Upper lobe of right lung (tissue), 1 donor: ENCODE measurements around the gene SEMA6A. TPM values are rescaled to one million over a fixed set of nuclear protein-coding genes. Genes with fewer than 3 reads are reported as not detected.

Experiments used
- ATAC-seq: fragments of 200-7000 bp; cut with Tn5 transposase; one replicate; pipeline ENCODE4 v1.9.1; 2020; ENCODE audit warnings: mild to moderate bottlenecking, moderate library complexity
- DNase-seq: peaks from one replicate; pipeline ENCODE4 v3.0.0-alpha.2; 2020
- H3K27ac ChIP-seq: fragments of 200-600 bp; one replicate; pipeline ENCODE4 v1.8.0; 2022
- H3K27me3 ChIP-seq: fragments of 200-600 bp; one replicate; pipeline ENCODE4 v1.8.0; 2022; ENCODE audit warnings: mild to moderate bottlenecking
- H3K36me3 ChIP-seq: fragments of 200-600 bp; one replicate; pipeline ENCODE4 v1.8.0; 2022
- H3K4me1 ChIP-seq: fragments of 200-600 bp; one replicate; pipeline ENCODE4 v1.8.0; 2022
- H3K4me3 ChIP-seq: fragments of 200-600 bp; one replicate; pipeline ENCODE4 v1.8.0; 2022; ENCODE audit warnings: mild to moderate bottlenecking
- H3K9me3 ChIP-seq: fragments of 200-600 bp; one replicate; pipeline ENCODE4 v1.8.0; 2022
- CTCF ChIP-seq: fragments of 200-600 bp; IDR thresholded peaks from one replicate; pipeline ENCODE4 v1.8.0; 2022; ENCODE audit warnings: antibody characterized with exemption
- intact Hi-C: fragments of 100-400 bp; cut with DNase I; formaldehyde crosslinking; loops from one replicate; pipeline ENCODE4 v1.11.0; 2022
- total RNA-seq: library from RNA; stranded (reverse); fragmentation: NEBNext Ultra II Directional; extraction: Animal tissue kit (Norgen Biotek cat#: 25700); gene quantifications from one replicate; pipeline ENCODE4 v1.2.1, GENCODE V29; 2021
- donor health status: DM: no; HTN: yes; CAD: no; lungs with severe emphysema.

SEMA6A gene
- total RNA-seq, 1 donor from 2014 or later: 33.3 TPM

DNA sequence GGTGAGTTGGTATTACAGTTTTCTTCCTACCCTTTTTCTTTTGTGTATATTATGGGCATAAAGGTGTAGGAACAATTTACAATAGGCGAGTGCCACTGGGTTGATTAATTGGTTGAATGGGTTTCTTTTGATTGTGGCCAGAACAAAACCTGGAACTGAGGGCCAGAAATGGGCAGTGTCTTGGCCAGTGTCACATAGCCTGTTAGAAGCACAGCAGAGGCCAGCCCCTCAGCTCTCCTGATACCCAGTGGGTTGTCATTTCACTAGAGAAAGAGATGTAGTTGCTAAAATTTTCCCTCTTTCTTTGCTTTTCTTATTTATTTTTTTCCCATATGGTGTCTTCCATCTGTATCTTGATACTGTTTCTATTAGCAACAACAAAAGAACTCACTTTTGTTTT is 38.8 kb upstream of the SEMA6A start:
- ATAC-seq (no peak), DNase-seq (no peak)
- H3K9me3 ChIP-seq: no peaks in the 10 kb centered on the region
- intact Hi-C loops: no loop called here
- H3K4me3 ChIP-seq: no peak overlapping the region
- H3K27ac ChIP-seq: no peak overlapping the region
- TF ChIP-seq CTCF: no peak
- no peaks in the 10 kb centered on the region for H3K4me1 ChIP-seq
- H3K27me3 ChIP-seq: no peaks in the 10 kb centered on the region
- no peaks in the 10 kb centered on the region for H3K36me3 ChIP-seq

- no peak for ATAC-seq
- Histone ChIP-seq H3K4me3 (no peak overlapping the region), H3K36me3 (no peaks in the 10 kb centered on the region), H3K27me3 (no peaks in the 10 kb centered on the region), H3K9me3 (no peaks in the 10 kb centered on the region), H3K4me1 (no peaks in the 10 kb centered on the region), H3K27ac (no peak overlapping the region)
- no peak for TF ChIP-seq CTCF
- intact Hi-C loops: no loop called here
- no peak for DNase-seq
These were observed 37.8 kb upstream of the SEMA6A start for GRCh38 chr5:116612431-116612830.

DNA sequence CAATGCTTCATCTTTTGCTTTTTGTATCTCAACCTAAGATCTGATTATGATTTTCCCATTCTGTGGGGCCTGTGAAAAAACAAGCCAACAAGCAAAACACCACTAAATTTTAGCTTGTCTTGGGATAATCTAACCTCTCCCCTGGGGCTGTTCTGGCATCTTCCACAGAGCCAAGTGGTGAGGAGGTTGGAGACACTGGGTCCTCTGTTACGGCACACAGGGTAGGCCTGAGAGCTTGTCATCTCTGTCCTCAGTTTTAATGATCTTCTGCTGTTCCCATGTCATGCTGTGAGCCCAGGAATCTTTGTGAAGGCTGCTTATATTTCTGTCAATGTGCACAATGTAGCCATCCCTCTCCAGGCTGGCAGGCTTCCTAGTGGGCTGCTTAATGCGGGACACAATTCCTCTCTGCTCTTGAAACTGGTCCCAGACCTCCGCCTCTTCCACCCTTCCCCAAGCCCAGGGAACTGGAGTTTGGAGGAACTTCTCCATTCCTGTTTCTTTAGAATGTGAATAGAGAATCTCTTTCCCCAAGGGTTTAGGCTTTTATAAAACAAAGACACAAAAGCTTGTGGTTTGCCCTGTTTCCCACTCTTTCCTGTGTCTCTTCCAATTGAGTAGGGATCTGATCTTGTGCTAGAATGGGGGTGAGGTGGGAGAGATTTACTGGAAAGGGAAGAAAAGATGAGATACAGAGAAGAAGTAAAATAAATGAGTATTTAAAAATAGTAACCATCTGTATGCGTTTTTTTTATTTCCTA is 30.9 kb upstream of the SEMA6A start:
- no peaks in the 10 kb centered on the region for H3K36me3 ChIP-seq
- intact Hi-C loops: no loop called here
- no peak for ATAC-seq
- H3K4me1 ChIP-seq: no peaks in the 10 kb centered on the region
- no peak for TF ChIP-seq CTCF
- H3K27ac ChIP-seq: no peak overlapping the region
- H3K27me3 ChIP-seq: no peaks in the 10 kb centered on the region
- DNase-seq: no peak
- H3K9me3 ChIP-seq: no peaks in the 10 kb centered on the region
- no peak overlapping the region for H3K4me3 ChIP-seq

- intact Hi-C loops: no loop called here
- Histone ChIP-seq H3K27ac (no peak overlapping the region), H3K27me3 (no peaks in the 10 kb centered on the region), H3K9me3 (no peaks in the 10 kb centered on the region), H3K4me3 (no peak overlapping the region), H3K4me1 (no peaks in the 10 kb centered on the region), H3K36me3 (no peaks in the 10 kb centered on the region)
- ATAC-seq: no peak
- TF ChIP-seq CTCF: no peak
- no peak for DNase-seq
These were observed 30.2 kb upstream of the SEMA6A start for GRCh38 chr5:116604805-116605204.

GRCh38 chr5:116600876-116601275 is 26.3 kb upstream of the SEMA6A start:
- no peaks in the 10 kb centered on the region for H3K36me3 ChIP-seq
- no peaks in the 10 kb centered on the region for H3K9me3 ChIP-seq
- ATAC-seq (no peak), DNase-seq (no peak)
- H3K4me3 ChIP-seq: no peak overlapping the region
- H3K27me3 ChIP-seq: no peaks in the 10 kb centered on the region
- intact Hi-C loops: no loop called here
- no peaks in the 10 kb centered on the region for H3K4me1 ChIP-seq
- TF ChIP-seq CTCF: no peak
- no peak overlapping the region for H3K27ac ChIP-seq

- no peak for ATAC-seq
- intact Hi-C loops: no loop called here
- TF ChIP-seq CTCF: no peak
These were observed 24.3 kb upstream of the SEMA6A start for GRCh38 chr5:116598911-116599310.

More at GRCh38 chr5:116598911-116599310, 24.3 kb upstream of the SEMA6A start:
- no peak for DNase-seq
- H3K36me3 ChIP-seq: no peaks in the 10 kb centered on the region
- H3K27ac ChIP-seq: no peak overlapping the region
- no peaks in the 10 kb centered on the region for H3K27me3 ChIP-seq
- H3K9me3 ChIP-seq: no peaks in the 10 kb centered on the region
- no peak overlapping the region for H3K4me3 ChIP-seq
- H3K4me1 ChIP-seq: no peaks in the 10 kb centered on the region
